Upper lobe of right lung (tissue), 1 donor: ENCODE results near the gene TXNDC15. TPM values are rescaled to one million over a fixed set of nuclear protein-coding genes. Genes with fewer than 3 reads are reported as not detected.
A peak's percentile ranks its signal among the peaks of the same experiment; 100 is the strongest.
"Not testable (repeated sequence)": the region's sequence is repeated elsewhere in the genome, so short reads cannot be mapped to it uniquely, and the experiment has no call there.

Experiments used
- ATAC-seq: fragments of 200-7000 bp; cut with Tn5 transposase; one replicate; pipeline ENCODE4 v1.9.1; 2020; ENCODE audit warnings: mild to moderate bottlenecking, moderate library complexity
- DNase-seq: peaks from one replicate; pipeline ENCODE4 v3.0.0-alpha.2; 2020
- H3K27ac ChIP-seq: fragments of 200-600 bp; one replicate; pipeline ENCODE4 v1.8.0; 2022
- H3K27me3 ChIP-seq: fragments of 200-600 bp; one replicate; pipeline ENCODE4 v1.8.0; 2022; ENCODE audit warnings: mild to moderate bottlenecking
- H3K36me3 ChIP-seq: fragments of 200-600 bp; one replicate; pipeline ENCODE4 v1.8.0; 2022
- H3K4me1 ChIP-seq: fragments of 200-600 bp; one replicate; pipeline ENCODE4 v1.8.0; 2022
- H3K4me3 ChIP-seq: fragments of 200-600 bp; one replicate; pipeline ENCODE4 v1.8.0; 2022; ENCODE audit warnings: mild to moderate bottlenecking
- H3K9me3 ChIP-seq: fragments of 200-600 bp; one replicate; pipeline ENCODE4 v1.8.0; 2022
- intact Hi-C: fragments of 100-400 bp; cut with DNase I; formaldehyde crosslinking; loops from one replicate; pipeline ENCODE4 v1.11.0; 2022
- total RNA-seq: library from RNA; stranded (reverse); fragmentation: NEBNext Ultra II Directional; extraction: Animal tissue kit (Norgen Biotek cat#: 25700); gene quantifications from one replicate; pipeline ENCODE4 v1.2.1, GENCODE V29; 2021
- TF ChIP-seq, protein P1 (sequence below): fragments of 200-600 bp; IDR thresholded peaks from one replicate; pipeline ENCODE4 v1.8.0; 2022; ENCODE audit warnings: antibody characterized with exemption
- donor health status: DM: no; HTN: yes; CAD: no; lungs with severe emphysema.

The TXNDC15 gene
- total RNA-seq, 1 donor from 2014 or later: 60.6 TPM

DNA sequence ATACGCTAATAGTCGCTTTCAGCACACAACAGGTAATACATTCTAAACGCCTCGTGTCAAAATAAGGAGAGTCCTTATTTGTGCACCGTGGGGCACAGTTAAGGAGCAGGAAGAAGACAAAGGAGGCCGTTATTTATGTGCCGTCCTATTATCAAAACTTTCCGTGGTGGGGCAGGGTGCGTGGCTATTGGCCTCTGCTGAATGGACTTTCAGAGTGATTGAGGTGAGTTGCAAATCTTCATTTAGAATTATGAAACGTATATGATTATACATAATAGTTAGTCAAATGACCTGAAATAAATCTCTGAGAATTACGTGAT lies 27.6 kb upstream of the TXNDC15 start:
- peaks cover 29% of the 10 kb centered on the region for H3K4me1 ChIP-seq
- H3K9me3 ChIP-seq: no peaks in the 10 kb centered on the region
- H3K27me3 ChIP-seq: no peaks in the 10 kb centered on the region
- intact Hi-C loops: no loop called here
- no peak for ATAC-seq
- peaks cover 11% of the 10 kb centered on the region for H3K36me3 ChIP-seq
- H3K27ac ChIP-seq: peak overlapping the region; percentile 96
- no peak for DNase-seq
- H3K4me3 ChIP-seq: peak overlapping the region; percentile 78
- TF ChIP-seq, protein P1, sequence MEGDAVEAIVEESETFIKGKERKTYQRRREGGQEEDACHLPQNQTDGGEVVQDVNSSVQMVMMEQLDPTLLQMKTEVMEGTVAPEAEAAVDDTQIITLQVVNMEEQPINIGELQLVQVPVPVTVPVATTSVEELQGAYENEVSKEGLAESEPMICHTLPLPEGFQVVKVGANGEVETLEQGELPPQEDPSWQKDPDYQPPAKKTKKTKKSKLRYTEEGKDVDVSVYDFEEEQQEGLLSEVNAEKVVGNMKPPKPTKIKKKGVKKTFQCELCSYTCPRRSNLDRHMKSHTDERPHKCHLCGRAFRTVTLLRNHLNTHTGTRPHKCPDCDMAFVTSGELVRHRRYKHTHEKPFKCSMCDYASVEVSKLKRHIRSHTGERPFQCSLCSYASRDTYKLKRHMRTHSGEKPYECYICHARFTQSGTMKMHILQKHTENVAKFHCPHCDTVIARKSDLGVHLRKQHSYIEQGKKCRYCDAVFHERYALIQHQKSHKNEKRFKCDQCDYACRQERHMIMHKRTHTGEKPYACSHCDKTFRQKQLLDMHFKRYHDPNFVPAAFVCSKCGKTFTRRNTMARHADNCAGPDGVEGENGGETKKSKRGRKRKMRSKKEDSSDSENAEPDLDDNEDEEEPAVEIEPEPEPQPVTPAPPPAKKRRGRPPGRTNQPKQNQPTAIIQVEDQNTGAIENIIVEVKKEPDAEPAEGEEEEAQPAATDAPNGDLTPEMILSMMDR: no peak

- H3K9me3 ChIP-seq, ATAC-seq, H3K27me3 ChIP-seq, H3K27ac ChIP-seq, H3K4me3 ChIP-seq, intact Hi-C loops, DNase-seq: not testable (repeated sequence)
- H3K4me1 ChIP-seq: peaks cover 29% of the 10 kb centered on the region
- peaks cover 19% of the 10 kb centered on the region for H3K36me3 ChIP-seq
These were observed 24.7 kb upstream of the TXNDC15 start for GRCh38 chr5:134849434-134849933.

GRCh38 chr5:134851307-134851923 lies 22.8 kb upstream of the TXNDC15 start:
- TF ChIP-seq, protein P1: peak; percentile 40
- H3K9me3 ChIP-seq: no peaks in the 10 kb centered on the region
- H3K4me1 ChIP-seq: peaks cover 23% of the 10 kb centered on the region
- ATAC-seq: peak; percentile 62
- peaks cover 38% of the 10 kb centered on the region for H3K36me3 ChIP-seq
- intact Hi-C loops: no loop called here
- no peak overlapping the region for H3K27ac ChIP-seq
- DNase-seq: no peak
- H3K4me3 ChIP-seq: no peak overlapping the region
- H3K27me3 ChIP-seq: no peaks in the 10 kb centered on the region

GRCh38 chr5:134856465-134856864 lies 17.7 kb upstream of the TXNDC15 start:
- ATAC-seq, intact Hi-C loops, H3K4me3 ChIP-seq, DNase-seq, H3K4me1 ChIP-seq, H3K27me3 ChIP-seq, H3K27ac ChIP-seq, H3K9me3 ChIP-seq: not testable (repeated sequence)
- peaks cover 77% of the 10 kb centered on the region for H3K36me3 ChIP-seq

DNA sequence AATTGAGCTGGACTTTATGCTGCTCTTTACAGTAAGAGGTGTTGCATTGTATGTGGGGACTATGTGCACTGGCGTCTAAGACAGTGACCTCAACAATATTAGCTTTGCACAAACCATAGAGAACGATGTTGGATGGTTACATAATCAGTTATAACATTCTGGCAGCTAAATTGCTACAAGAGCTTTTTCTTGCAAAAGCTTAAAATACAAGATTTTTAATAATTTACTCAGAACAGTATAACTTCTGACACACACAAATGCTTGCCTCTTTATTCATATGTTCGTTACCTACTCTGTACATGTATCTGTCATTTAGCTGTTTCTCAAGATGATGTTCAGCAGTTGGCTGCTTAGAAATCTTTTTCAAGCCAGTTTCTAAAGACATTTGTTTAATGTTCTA lies 16.8 kb upstream of the TXNDC15 start:
- Histone ChIP-seq H3K4me1 (no peaks in the 10 kb centered on the region), H3K9me3 (no peaks in the 10 kb centered on the region), H3K27ac (no peak overlapping the region), H3K36me3 (peaks cover 77% of the 10 kb centered on the region), H3K27me3 (no peaks in the 10 kb centered on the region), H3K4me3 (no peak overlapping the region)
- ATAC-seq: no peak
- TF ChIP-seq, protein P1: no peak
- intact Hi-C loops: no loop called here
- no peak for DNase-seq

DNA sequence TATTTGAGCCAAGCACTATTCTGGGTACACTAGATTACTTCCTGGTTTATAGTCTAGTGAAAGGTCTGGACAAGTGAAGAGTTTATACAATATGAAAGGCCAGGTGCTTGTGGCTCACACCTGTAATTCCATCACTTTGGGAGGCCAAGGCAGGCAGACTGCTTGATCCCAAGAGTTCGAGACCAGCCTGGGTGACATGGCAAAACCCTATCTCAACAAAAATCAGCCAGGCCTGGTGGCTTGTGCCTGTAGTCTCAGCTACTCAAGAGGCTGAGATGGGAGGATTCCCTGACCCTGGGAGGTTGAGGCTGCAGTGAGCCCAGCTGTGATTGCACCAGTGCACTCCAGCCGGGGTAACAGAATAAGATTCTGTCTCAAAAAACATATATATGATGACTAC lies 9.5 kb upstream of the TXNDC15 start:
- TF ChIP-seq, protein P1: no peak
- intact Hi-C loops: no loop called here
- Histone ChIP-seq H3K36me3 (peaks cover 19% of the 10 kb centered on the region), H3K4me1 (no peaks in the 10 kb centered on the region), H3K27me3 (no peaks in the 10 kb centered on the region), H3K27ac (no peak overlapping the region), H3K9me3 (no peaks in the 10 kb centered on the region), H3K4me3 (no peak overlapping the region)
- peak; percentile 13 for DNase-seq
- no peak for ATAC-seq

DNA sequence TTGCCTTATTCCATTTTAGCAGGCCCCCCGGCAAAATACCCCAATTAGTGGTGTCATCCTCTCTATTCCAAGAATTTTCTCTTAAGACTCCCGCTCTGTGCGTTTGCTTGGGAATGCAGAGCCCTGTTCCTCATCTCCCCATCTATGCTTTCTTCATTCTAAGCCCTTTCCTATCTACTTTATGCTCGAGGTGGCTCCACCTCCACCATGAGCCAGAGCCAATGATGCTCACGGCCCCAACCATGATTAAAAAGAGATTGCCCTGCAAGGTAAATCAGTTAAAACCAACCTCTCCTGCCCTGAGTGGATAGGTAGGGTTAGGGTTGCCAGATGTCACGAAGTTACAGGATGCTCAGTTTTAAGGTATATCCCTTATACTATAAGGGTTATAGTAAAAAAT lies 677 bp upstream of the TXNDC15 start:
- Histone ChIP-seq H3K27me3 (no peaks in the 10 kb centered on the region), H3K4me3 (peak overlapping the region; percentile 93), H3K4me1 (peaks cover 14% of the 10 kb centered on the region), H3K27ac (peak overlapping the region; percentile 93), H3K36me3 (no peaks in the 10 kb centered on the region), H3K9me3 (no peaks in the 10 kb centered on the region)
- intact Hi-C loops: no loop called here
- no peak for DNase-seq
- TF ChIP-seq, protein P1: no peak
- ATAC-seq: no peak
